Naive thymus-derived CD4-positive, alpha-beta T cell (primary cell): ENCODE results near the gene CDK18. TPM values are rescaled to one million over a fixed set of nuclear protein-coding genes. Genes with fewer than 3 reads are reported as not detected.

ENCODE experiments used
- ATAC-seq: fragments of 150-1000 bp; cut with Tn5 transposase; 2 replicates; pipeline ENCODE4 v1.10.0; 2021; ENCODE audit warnings: mild to moderate bottlenecking, moderate library complexity
- CTCF ChIA-PET: fragments of 350-600 bp; sonication (Branson Sonifier 250); formaldehyde crosslinking; loops from one replicate; lab custom pipeline; 2021; ENCODE audit warnings: antibody characterized with exemption; lab: Charles Lee
- POLR2A ChIA-PET: fragments of 350-600 bp; sonication (Branson Sonifier 250); formaldehyde crosslinking; loops from one replicate; lab custom pipeline; 2021; ENCODE audit warnings: antibody characterized with exemption, inconsistent platforms; lab: Charles Lee
- DNase-seq, 9 donors: peaks; one replicate each; pipeline versions ENCODE4 v3.0.0 to v3.0.0-alpha.2; 2020 to 2022; ENCODE audit warnings: mixed read lengths in 1 of 9
- H3K27ac ChIP-seq: one replicate; pipeline ENCODE4 v1.7.0; 2013; ENCODE audit warnings: mild to moderate bottlenecking, low read depth, low read length, moderate library complexity
- H3K27me3 ChIP-seq, 2 donors: one replicate each; pipeline ENCODE4 v1.7.0; 2013; ENCODE audit warnings: low read length in 2 of 2, mild to moderate bottlenecking in 2 of 2, moderate library complexity in 2 of 2; ENCODE audit not compliant: control insufficient read depth in 2 of 2, insufficient read depth in 2 of 2
- H3K36me3 ChIP-seq, 3 experiments: 1 replicate in 2 of 3; 2 replicates in 1 of 3; pipeline ENCODE4 v1.7.0; 2013; ENCODE audit warnings: low read length in 3 of 3, mild to moderate bottlenecking in 3 of 3, moderate library complexity in 1 of 3; ENCODE audit not compliant: insufficient read depth in 3 of 3, control insufficient read depth in 2 of 3
- H3K4me1 ChIP-seq, 2 donors: one replicate each; pipeline ENCODE4 v1.7.0; 2013; ENCODE audit warnings: low read length in 2 of 2, mild to moderate bottlenecking in 2 of 2, moderate library complexity in 1 of 2; ENCODE audit not compliant: control insufficient read depth in 2 of 2, insufficient read depth in 2 of 2
- H3K4me3 ChIP-seq: 2 replicates; pipeline ENCODE4 v1.7.0; 2013; ENCODE audit warnings: mild to moderate bottlenecking, low read length
- H3K9me3 ChIP-seq, 3 experiments: 1 replicate in 2 of 3; 2 replicates in 1 of 3; pipeline ENCODE4 v1.7.0; 2013; ENCODE audit warnings: low read length in 3 of 3; ENCODE audit not compliant: control insufficient read depth in 2 of 3
- H3K27ac Mint-ChIP-seq, 9 donors: one replicate each; pipeline ENCODE4 v1.8.0; 2020 to 2022; ENCODE audit warnings: mixed read lengths in 9 of 9, mild to moderate bottlenecking in 8 of 9, moderate library complexity in 5 of 9, inconsistent platforms in 2 of 9
- H3K27me3 Mint-ChIP-seq, 5 donors: one replicate each; pipeline ENCODE4 v1.8.0; 2021 to 2022; ENCODE audit warnings: mixed read lengths in 5 of 5, mild to moderate bottlenecking in 1 of 5
- H3K36me3 Mint-ChIP-seq, 5 donors: one replicate each; pipeline ENCODE4 v1.8.0; 2020 to 2022; ENCODE audit warnings: mixed read lengths in 5 of 5, mild to moderate bottlenecking in 3 of 5, inconsistent platforms in 1 of 5
- H3K4me1 Mint-ChIP-seq, 7 donors: one replicate each; pipeline ENCODE4 v1.8.0; 2020 to 2022; ENCODE audit warnings: mixed read lengths in 7 of 7, mild to moderate bottlenecking in 3 of 7, inconsistent platforms in 1 of 7
- H3K4me3 Mint-ChIP-seq, 10 donors: one replicate each; pipeline ENCODE4 v1.8.0; 2020 to 2022; ENCODE audit warnings: mild to moderate bottlenecking in 10 of 10, mixed read lengths in 10 of 10, moderate library complexity in 6 of 10, inconsistent platforms in 2 of 10
- H3K9me3 Mint-ChIP-seq, 11 donors: one replicate each; pipeline ENCODE4 v1.8.0; 2020 to 2022; ENCODE audit warnings: mixed read lengths in 11 of 11, mild to moderate bottlenecking in 4 of 11, inconsistent platforms in 1 of 11, moderate library complexity in 1 of 11
- intact Hi-C, 2 donors: fragments of 100-400 bp; cut with micrococcal nuclease; formaldehyde crosslinking; loops; one replicate each; pipeline ENCODE4 v1.15.1; 2023
- polyA plus RNA-seq, 2 donors: library from polyadenylated mRNA; unstranded; fragments of 300-500 nt; fragmentation: Illumina TruSeq; gene quantifications; one replicate each; pipeline ENCODE4 v1.2.3, GENCODE V29; 2021
- total RNA-seq, 6 experiments: library from RNA in 5 of 6; stranded (reverse) in 5 of 6; gene quantifications; 1 replicate in 5 of 6; 2 replicates in 1 of 6; pipeline ENCODE4 v1.2.3 and lab custom pipeline; 2021 to 2026

The CDK18 gene
- total RNA-seq: 1 to 10 TPM in 4 of 5 experiments, under 1 TPM in 1; 0.85 to 3.6 (median 3.0) TPM
- 1 to 10 TPM in 1 of 2 donors, under 1 TPM in 1; 0.20 to 1.8 TPM for polyA plus RNA-seq
- total RNA-seq (lab: John Stamatoyannopoulos, UW): 1.5 reads per million, percentile 4 among the genes with 10 or more reads in this experiment

DNA sequence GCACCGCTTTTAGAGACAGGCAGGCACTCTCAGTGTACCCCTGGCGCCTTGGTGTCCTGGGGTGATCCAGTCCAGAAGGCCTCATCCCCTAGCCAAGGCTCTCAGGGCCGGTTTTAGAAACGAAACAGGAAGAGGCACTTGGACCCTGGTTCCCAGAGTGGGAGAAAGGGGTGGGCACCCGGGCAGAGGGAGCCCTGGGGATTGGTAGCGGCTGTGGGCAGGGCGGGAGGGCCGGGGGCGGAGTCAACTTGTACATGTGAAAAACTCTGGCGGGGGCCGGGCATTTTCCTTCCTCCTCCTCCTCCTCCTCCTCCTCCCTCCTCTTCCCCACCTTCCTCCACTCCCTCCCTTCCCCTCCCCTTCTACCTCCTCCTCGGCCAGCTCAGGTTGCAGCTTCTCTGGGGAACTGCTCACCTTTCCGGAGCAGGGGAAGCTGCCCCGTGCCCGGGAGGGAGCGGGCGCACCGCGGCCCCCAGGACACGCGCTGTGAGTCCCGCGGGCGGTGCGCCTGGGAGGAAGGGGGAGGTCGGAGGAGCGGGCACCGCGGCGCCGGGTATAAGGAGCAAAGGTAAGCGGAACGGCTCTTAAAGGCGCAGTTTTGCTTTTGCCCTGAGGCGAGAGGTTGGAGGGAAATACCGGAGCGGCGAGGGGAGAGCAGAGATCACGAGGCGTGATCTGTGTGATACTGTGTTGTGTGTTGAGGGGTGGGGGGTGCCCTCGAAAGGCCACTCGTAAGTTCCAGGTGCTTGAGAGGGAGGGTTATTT is at the start of gene CDK18:
Gene CDK18, plus strand, starts transcription at position 359 of the 765 bp plus-strand sequence. CDS start 18,499 bp downstream, outside the sequence.
- CTCF ChIA-PET: no interaction called here
- H3K27me3 Mint-ChIP-seq: peaks cover 0 to 48% (median 0%) of the 10 kb centered on the region in 5 donors

GRCh38 chr1:205454903-205455335 is 49.5 kb upstream of the CDK18 start:
- ChIA-PET CTCF (no interaction called here), POLR2A (interaction anchor here (1.1 kb wide), 1 partner anchor 14 kb away, joined by 3 read pairs; no protein-coding TSS in a partner anchor)
- DNase-seq (no peak), ATAC-seq (no peak)
- Histone ChIP-seq H3K27me3 (peaks cover 17 to 29% of the 10 kb centered on the region in 2 donors), H3K27ac (no peak overlapping the region), H3K36me3 (no peaks in the 10 kb centered on the region), H3K9me3 (no peaks in the 10 kb centered on the region), H3K4me1 (peaks cover 9 to 17% of the 10 kb centered on the region in 2 donors), H3K4me3 (no peak overlapping the region)
- peaks cover 0 to under 1% (median 0%) of the 10 kb centered on the region in 5 donors for H3K36me3 Mint-ChIP-seq
- peaks cover 66 to 80% (median 72%) of the 10 kb centered on the region in 5 donors for H3K27me3 Mint-ChIP-seq
- H3K27ac Mint-ChIP-seq: no peak overlapping the region
- intact Hi-C loops: no loop called here
- H3K4me1 Mint-ChIP-seq: peaks cover 6 to 20% (median 16%) of the 10 kb centered on the region in 7 donors
- peak overlapping the region in 2 of 10 donors; percentile 65 to 86 for H3K4me3 Mint-ChIP-seq
- peaks cover 0 to 2% (median 0%) of the 10 kb centered on the region in 11 donors for H3K9me3 Mint-ChIP-seq

More for the DNA sequence above, at the start of gene CDK18:
- peak within 1 kb of the TSS in 8 of 9 donors; percentile 56 to 87 (median 72) for H3K27ac Mint-ChIP-seq
- no peaks in the 10 kb centered on the region for H3K9me3 ChIP-seq
- peaks cover 0 to 6% (median 0%) of the 10 kb centered on the region in 3 experiments for H3K36me3 ChIP-seq
- peaks cover 6 to 9% of the 10 kb centered on the region in 2 donors for H3K4me1 ChIP-seq
- peak within 1 kb of the TSS; percentile 83 for H3K4me3 ChIP-seq
- no peaks in the 10 kb centered on the region for H3K9me3 Mint-ChIP-seq
- POLR2A ChIA-PET: no interaction called here
- peaks cover 0 to 18% (median 12%) of the 10 kb centered on the region in 7 donors for H3K4me1 Mint-ChIP-seq
- peak within 1 kb of the TSS; percentile 76 to 94 (median 91) for H3K4me3 Mint-ChIP-seq
- H3K27me3 ChIP-seq: no peaks in the 10 kb centered on the region
- ATAC-seq: peak; percentile 72
- intact Hi-C loops: no loop called here
- peak within 1 kb of the TSS; percentile 49 for H3K27ac ChIP-seq
- peak in 8 of 9 donors; percentile 21 to 51 (median 40) for DNase-seq
- H3K36me3 Mint-ChIP-seq: no peaks in the 10 kb centered on the region

- Mint-ChIP-seq H3K27ac (peak within 1 kb of the TSS in 1 of 9 donors; percentile 74), H3K9me3 (peaks cover 0 to 2% (median 0%) of the 10 kb centered on the region in 11 donors), H3K4me3 (peak within 1 kb of the TSS; percentile 65 to 88 (median 76)), H3K36me3 (peaks cover 0 to 3% (median 0%) of the 10 kb centered on the region in 5 donors), H3K27me3 (peaks cover 70 to 82% (median 77%) of the 10 kb centered on the region in 5 donors), H3K4me1 (peaks cover 6 to 20% (median 16%) of the 10 kb centered on the region in 7 donors)
- Histone ChIP-seq H3K36me3 (no peaks in the 10 kb centered on the region), H3K4me3 (peak within 1 kb of the TSS; percentile 47), H3K27me3 (peaks cover 17 to 29% of the 10 kb centered on the region in 2 donors), H3K9me3 (no peaks in the 10 kb centered on the region), H3K4me1 (peaks cover 9 to 17% of the 10 kb centered on the region in 2 donors), H3K27ac (no peak within 1 kb of the TSS)
- no peak for ATAC-seq
- no peak for DNase-seq
- POLR2A ChIA-PET: no interaction called here
- intact Hi-C loops: no loop called here
- CTCF ChIA-PET: interaction anchor here (0.6 kb wide), 1 partner anchor 71 kb away, joined by 7 read pairs; no protein-coding TSS in a partner anchor
Observed at GRCh38 chr1:205455581-205456382, 48.7 kb upstream of the CDK18 start, which contains the start of gene BLACAT1. Gene BLACAT1, minus strand, starts transcription at chr1:205456045.

DNA sequence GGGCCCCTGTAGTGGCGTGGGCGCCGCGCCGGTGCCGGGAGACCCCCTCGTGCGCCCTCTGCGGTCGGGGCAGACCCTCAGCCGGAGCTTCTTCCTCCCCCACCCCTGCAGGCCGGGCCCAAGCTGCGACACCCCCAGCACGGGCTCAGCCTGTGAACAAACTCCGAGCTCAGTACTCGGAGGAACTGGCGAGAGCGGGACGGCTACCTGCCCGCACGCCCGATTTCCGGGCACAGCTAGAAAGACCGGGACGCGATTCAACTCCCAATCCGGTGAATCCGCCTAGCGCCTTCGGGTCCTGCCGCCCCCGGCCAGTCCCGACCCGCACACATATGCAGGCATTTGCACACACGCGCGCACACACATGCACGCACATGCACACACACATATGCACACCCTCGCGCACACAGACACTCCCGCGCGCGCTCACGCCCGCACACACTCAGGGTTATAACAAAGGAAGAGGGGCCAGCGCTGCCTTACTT is 48.0 kb upstream of the CDK18 start:
- Histone ChIP-seq H3K27me3 (peaks cover 17 to 29% of the 10 kb centered on the region in 2 donors), H3K4me1 (peaks cover 9 to 17% of the 10 kb centered on the region in 2 donors), H3K27ac (no peak overlapping the region), H3K4me3 (peak overlapping the region; percentile 47), H3K36me3 (no peaks in the 10 kb centered on the region), H3K9me3 (no peaks in the 10 kb centered on the region)
- ChIA-PET POLR2A (no interaction called here), CTCF (interaction anchor here (0.6 kb wide), 1 partner anchor 71 kb away, joined by 7 read pairs; no protein-coding TSS in a partner anchor)
- intact Hi-C loops: no loop called here
- H3K4me3 Mint-ChIP-seq: peak overlapping the region; percentile 65 to 88 (median 76)
- peaks cover 0 to 2% (median 0%) of the 10 kb centered on the region in 11 donors for H3K9me3 Mint-ChIP-seq
- H3K27ac Mint-ChIP-seq: no peak overlapping the region
- peaks cover 0 to 3% (median 0%) of the 10 kb centered on the region in 5 donors for H3K36me3 Mint-ChIP-seq
- peaks cover 6 to 20% (median 16%) of the 10 kb centered on the region in 7 donors for H3K4me1 Mint-ChIP-seq
- H3K27me3 Mint-ChIP-seq: peaks cover 71 to 82% (median 76%) of the 10 kb centered on the region in 5 donors
- DNase-seq (no peak), ATAC-seq (no peak)

- no peak for ATAC-seq
- Histone ChIP-seq H3K27me3 (peaks cover 17 to 29% of the 10 kb centered on the region in 2 donors), H3K4me1 (peaks cover 9 to 17% of the 10 kb centered on the region in 2 donors), H3K27ac (no peak overlapping the region), H3K4me3 (peak overlapping the region; percentile 47), H3K9me3 (no peaks in the 10 kb centered on the region), H3K36me3 (no peaks in the 10 kb centered on the region)
- Mint-ChIP-seq H3K9me3 (peaks cover 0 to 2% (median 0%) of the 10 kb centered on the region in 11 donors), H3K27me3 (peaks cover 68 to 79% (median 75%) of the 10 kb centered on the region in 5 donors), H3K27ac (no peak overlapping the region), H3K4me3 (peak overlapping the region; percentile 26 to 88 (median 78)), H3K36me3 (peaks cover 0 to 3% (median 0%) of the 10 kb centered on the region in 5 donors), H3K4me1 (peaks cover 6 to 20% (median 16%) of the 10 kb centered on the region in 7 donors)
- no peak for DNase-seq
- ChIA-PET POLR2A (interaction anchor here (0.6 kb wide), 1 partner anchor 35 kb away, joined by 3 read pairs; no protein-coding TSS in a partner anchor), CTCF (interaction anchor here (0.5 kb wide), 1 partner anchor 710 kb away, joined by 3 read pairs; no protein-coding TSS in a partner anchor)
- intact Hi-C loops: no loop called here
Observed at GRCh38 chr1:205456868-205457745, 47.4 kb upstream of the CDK18 start.
